Karpas-422 (cell line): ENCODE measurements around the gene BCL7C. TPM values are rescaled to one million over a fixed set of nuclear protein-coding genes. Genes with fewer than 3 reads are reported as not detected.
"Not testable (repeated sequence)": the region's sequence is repeated elsewhere in the genome, so short reads cannot be mapped to it uniquely, and the experiment has no call there.

Experiments
- DNase-seq: peaks from one replicate; pipeline ENCODE4 v3.0.0-alpha.2; 2015
- H2AFZ ChIP-seq: fragments of 200-600 bp; sonication (generic); 2 replicates; pipeline ENCODE4 v1.6.1; 2014; ENCODE audit warnings: antibody characterized with exemption, low read length, mixed read lengths
- H3K27ac ChIP-seq: fragments of 200-600 bp; sonication (generic); 2 replicates; pipeline ENCODE4 v1.5.1; 2014; ENCODE audit warnings: mild to moderate bottlenecking, low read length, moderate library complexity
- H3K27me3 ChIP-seq: fragments of 200-600 bp; sonication (generic); 2 replicates; pipeline ENCODE4 v1.6.1; 2014; ENCODE audit warnings: low read length, mixed read lengths
- H3K36me3 ChIP-seq: fragments of 200-600 bp; sonication (generic); 2 replicates; pipeline ENCODE4 v1.6.1; 2014; ENCODE audit warnings: low read length, mixed read lengths; ENCODE audit not compliant: insufficient read depth
- H3K4me1 ChIP-seq: fragments of 200-600 bp; sonication (generic); 2 replicates; pipeline ENCODE4 v1.6.1; 2014; ENCODE audit warnings: mild to moderate bottlenecking, low read length, mixed read lengths
- H3K4me2 ChIP-seq: fragments of 200-600 bp; sonication (generic); 2 replicates; pipeline ENCODE4 v1.6.1; 2014; ENCODE audit warnings: low read length, low read depth, mild to moderate bottlenecking; ENCODE audit not compliant: poor library complexity, severe bottlenecking
- H3K4me3 ChIP-seq: fragments of 200-600 bp; sonication (generic); 2 replicates; pipeline ENCODE4 v1.5.1; 2014; ENCODE audit warnings: mild to moderate bottlenecking, antibody characterized with exemption, low read length, mixed read lengths
- H3K79me2 ChIP-seq: fragments of 200-600 bp; sonication (generic); 2 replicates; pipeline ENCODE4 v1.6.1; 2014; ENCODE audit warnings: mild to moderate bottlenecking, low read length, mixed read lengths
- H3K9ac ChIP-seq: fragments of 200-600 bp; sonication (generic); 2 replicates; pipeline ENCODE4 v1.6.0; 2014; ENCODE audit warnings: low read length
- H3K9me2 ChIP-seq: fragments of 200-600 bp; sonication (generic), shearing (Covaris generic); replicated peaks from 2 replicates; pipeline ENCODE4 v1.6.0; 2014; ENCODE audit warnings: mild to moderate bottlenecking, low read length, moderate library complexity; ENCODE audit not compliant: insufficient read depth
- H3K9me3 ChIP-seq: fragments of 300-700, 200-600 bp; sonication (generic); 2 replicates; pipeline ENCODE4 v1.6.1; 2014; ENCODE audit warnings: low read length, mixed read lengths
- H4K20me1 ChIP-seq: fragments of 200-600 bp; sonication (generic); 2 replicates; pipeline ENCODE4 v1.6.1; 2014; ENCODE audit warnings: mild to moderate bottlenecking, antibody characterized with exemption, low read length, low read depth; ENCODE audit not compliant: insufficient read depth
- total RNA-seq: library from RNA; depleted of rRNA; stranded (reverse); fragments of >200 nt; shearing (Covaris generic); gene quantifications from 2 replicates; pipeline ENCODE4 v1.2.3, GENCODE V29; 2014; ENCODE audit warnings: low replicate concordance; rRNA removed

BCL7C gene
- 27.4 and 59.7 TPM in 2 replicates for total RNA-seq

DNA sequence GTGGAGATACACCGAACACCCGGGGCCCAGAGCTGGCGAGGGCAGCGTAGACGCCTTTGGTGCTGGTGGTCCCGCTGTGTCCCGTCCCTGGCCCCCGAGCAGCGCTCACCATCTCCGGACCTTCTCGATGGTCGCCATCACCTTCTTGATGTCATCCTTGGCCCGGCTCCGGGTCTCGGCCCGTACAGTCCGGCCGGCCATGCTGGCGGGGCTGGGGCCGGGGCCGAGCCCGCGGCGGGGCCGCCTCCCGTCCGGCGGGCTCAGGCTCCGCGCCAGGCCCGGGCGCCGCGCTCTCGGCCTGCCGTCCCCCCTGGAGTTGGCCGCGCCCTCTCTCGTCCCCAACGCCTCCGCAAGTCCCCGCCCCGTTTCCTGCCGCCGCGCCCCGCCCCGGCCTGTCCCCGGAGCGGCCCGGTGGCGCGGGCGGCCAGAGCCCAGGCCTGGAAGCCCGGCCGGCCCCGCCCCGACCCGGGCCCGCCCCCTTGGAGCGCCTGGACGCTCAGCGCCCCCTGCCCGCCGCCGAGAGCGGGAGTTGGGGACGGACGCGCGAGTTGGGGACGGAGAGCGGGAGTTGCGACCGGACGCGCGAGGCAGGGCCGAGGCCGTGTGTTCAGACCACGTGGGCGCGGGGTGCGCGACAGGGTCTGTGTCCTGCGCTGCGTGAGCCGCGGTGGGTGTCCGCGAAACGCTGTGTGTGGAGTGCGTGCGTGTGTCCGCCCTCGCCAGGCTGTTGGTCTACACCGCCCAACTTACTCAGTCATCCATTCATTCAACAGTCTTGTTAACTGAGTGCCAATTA, at the start of gene BCL7C:
Gene BCL7C (minus strand): TSS at position 334 of the 796 bp plus-strand sequence. CDS start 133 bp downstream, at position 201.
- DNase-seq, result peak; percentile 96
- Histone ChIP-seq H2AFZ (peak within 1 kb of the TSS; percentile 22; the same call in 1 of the 2 replicates), H3K4me2 (peak within 1 kb of the TSS; percentile 75), H3K27me3 (no peaks in the 10 kb centered on the region), H3K79me2 (peaks cover 12% of the 10 kb centered on the region), H4K20me1 (no peaks in the 10 kb centered on the region), H3K9me2 (no peaks in the 10 kb centered on the region), H3K36me3 (no peaks in the 10 kb centered on the region), H3K9ac (peak within 1 kb of the TSS; percentile 94), H3K4me1 (peaks cover 47% of the 10 kb centered on the region), H3K27ac (peak within 1 kb of the TSS; percentile 71), H3K4me3 (peak within 1 kb of the TSS; percentile 77), H3K9me3 (no peaks in the 10 kb centered on the region)

DNA sequence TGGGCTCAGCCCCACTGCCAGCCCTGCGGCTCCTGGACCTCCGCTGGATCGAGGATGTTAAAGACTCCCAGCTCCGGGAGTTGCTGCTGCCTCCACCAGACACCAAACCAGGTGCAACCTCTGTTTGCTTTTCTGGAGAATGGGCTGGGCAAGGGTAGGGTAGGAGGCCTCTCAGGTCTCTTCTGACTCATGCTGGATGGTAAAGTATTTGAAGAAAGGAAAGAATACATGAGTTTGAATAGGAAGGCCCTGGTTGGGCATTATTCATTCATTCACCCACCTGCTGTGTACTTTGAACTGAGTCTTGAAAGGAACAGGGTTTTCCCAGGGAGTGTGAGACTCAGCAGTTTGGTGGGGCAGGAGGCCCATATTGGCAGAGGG, 48.5 kb upstream of the BCL7C start:
- H3K27me3 ChIP-seq, result no peaks in the 10 kb centered on the region
- no peak overlapping the region for H2AFZ ChIP-seq
- H3K4me2 ChIP-seq, result no peak overlapping the region
- H4K20me1 ChIP-seq, result no peaks in the 10 kb centered on the region
- H3K9me2 ChIP-seq, result no peaks in the 10 kb centered on the region
- H3K4me3 ChIP-seq, result no peak overlapping the region
- H3K9ac ChIP-seq, result no peak overlapping the region
- no peak overlapping the region for H3K27ac ChIP-seq
- peaks cover 9% of the 10 kb centered on the region for H3K4me1 ChIP-seq
- no peaks in the 10 kb centered on the region; the same call in 1 of the 2 replicates for H3K79me2 ChIP-seq
- no peak for DNase-seq
- no peaks in the 10 kb centered on the region for H3K9me3 ChIP-seq
- H3K36me3 ChIP-seq, result peaks cover 16% of the 10 kb centered on the region

- H3K4me3 ChIP-seq, result no peak overlapping the region
- no peaks in the 10 kb centered on the region for H3K9me2 ChIP-seq
- peak; percentile 90 for DNase-seq
- H3K36me3 ChIP-seq, result peaks cover 16% of the 10 kb centered on the region
- H3K9me3 ChIP-seq, result no peaks in the 10 kb centered on the region
- H3K4me1 ChIP-seq, result peaks cover 9% of the 10 kb centered on the region
- H3K27ac ChIP-seq, result no peak overlapping the region
- H2AFZ ChIP-seq, result no peak overlapping the region; the same call in 1 of the 2 replicates
- H3K4me2 ChIP-seq, result no peak overlapping the region
- H3K27me3 ChIP-seq, result no peaks in the 10 kb centered on the region
- H3K9ac ChIP-seq, result peak overlapping the region; percentile 37; the same call in 1 of the 2 replicates
- no peaks in the 10 kb centered on the region; the same call in 1 of the 2 replicates for H3K79me2 ChIP-seq
- H4K20me1 ChIP-seq, result no peaks in the 10 kb centered on the region
Observed at GRCh38 chr16:30941600-30942425, 47.9 kb upstream of the BCL7C start.

DNA sequence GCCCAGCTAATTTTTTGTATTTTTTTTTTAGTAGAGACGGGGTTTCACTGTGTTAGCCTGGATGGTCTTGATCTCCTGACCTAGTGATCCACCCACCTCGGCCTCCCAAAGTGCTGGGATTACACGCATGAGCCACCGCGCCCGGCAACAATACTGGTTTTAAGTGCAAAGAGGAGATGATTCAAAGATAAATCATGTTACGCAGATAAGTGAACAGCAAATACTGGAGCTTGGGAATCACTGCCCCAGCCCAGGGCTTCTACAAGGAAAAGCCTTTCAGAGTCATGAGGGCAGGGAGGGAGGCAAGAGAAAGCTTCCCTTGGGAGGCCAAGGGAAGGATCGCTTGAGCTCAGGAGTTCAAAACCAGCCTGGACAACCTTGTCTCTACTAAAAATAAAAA, 45.7 kb upstream of the BCL7C start:
- not testable (repeated sequence) for DNase-seq, H2AFZ ChIP-seq, H3K9me3 ChIP-seq, H3K4me1 ChIP-seq, H3K27me3 ChIP-seq, H3K27ac ChIP-seq, H3K9me2 ChIP-seq, H3K79me2 ChIP-seq, H3K4me3 ChIP-seq, H4K20me1 ChIP-seq, H3K4me2 ChIP-seq, H3K9ac ChIP-seq
- peaks cover 16% of the 10 kb centered on the region for H3K36me3 ChIP-seq

DNA sequence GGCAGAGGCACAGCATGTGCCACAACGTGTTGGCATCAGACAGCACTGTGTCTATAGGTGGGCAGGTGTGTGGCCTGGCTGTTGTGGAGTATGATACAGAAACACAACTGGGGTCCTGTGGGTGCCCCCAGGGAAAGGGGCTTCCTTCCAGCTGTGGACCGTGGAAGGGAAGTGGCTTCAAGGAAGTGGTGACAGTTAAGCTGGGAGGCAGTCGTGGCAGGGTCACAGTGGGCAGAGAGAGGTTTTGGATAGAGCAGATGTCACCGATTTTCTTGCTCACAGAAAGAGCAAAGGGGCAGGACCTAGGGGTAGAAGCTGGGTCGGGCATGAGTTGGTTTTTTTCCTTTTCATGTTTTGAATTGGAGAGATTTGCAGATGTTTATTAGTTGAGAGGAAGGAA, 43.8 kb upstream of the BCL7C start:
- H3K9me3 ChIP-seq, result no peaks in the 10 kb centered on the region
- H3K27ac ChIP-seq, result no peak overlapping the region
- no peak overlapping the region for H2AFZ ChIP-seq
- H3K79me2 ChIP-seq, result no peaks in the 10 kb centered on the region; the same call in 1 of the 2 replicates
- no peak overlapping the region for H3K4me3 ChIP-seq
- peaks cover 5% of the 10 kb centered on the region; the same call in 1 of the 2 replicates for H3K36me3 ChIP-seq
- H3K4me2 ChIP-seq, result no peak overlapping the region
- H3K9me2 ChIP-seq, result no peaks in the 10 kb centered on the region
- no peak for DNase-seq
- no peak overlapping the region for H3K9ac ChIP-seq
- no peaks in the 10 kb centered on the region for H3K27me3 ChIP-seq
- no peaks in the 10 kb centered on the region for H4K20me1 ChIP-seq
- peaks cover 9% of the 10 kb centered on the region for H3K4me1 ChIP-seq

- no peak overlapping the region for H3K4me3 ChIP-seq
- no peak overlapping the region for H3K27ac ChIP-seq
- H2AFZ ChIP-seq, result no peak overlapping the region
- H3K36me3 ChIP-seq, result peaks cover 9% of the 10 kb centered on the region; the same call in 1 of the 2 replicates
- H3K9me3 ChIP-seq, result no peaks in the 10 kb centered on the region
- no peaks in the 10 kb centered on the region for H3K27me3 ChIP-seq
- H4K20me1 ChIP-seq, result no peaks in the 10 kb centered on the region
- H3K9me2 ChIP-seq, result no peaks in the 10 kb centered on the region
- no peaks in the 10 kb centered on the region for H3K4me1 ChIP-seq
- H3K4me2 ChIP-seq, result no peak overlapping the region
- peak; percentile 75 for DNase-seq
- H3K9ac ChIP-seq, result no peak overlapping the region
- no peaks in the 10 kb centered on the region for H3K79me2 ChIP-seq
Observed at GRCh38 chr16:30934827-30935557, 41.1 kb upstream of the BCL7C start.

DNA sequence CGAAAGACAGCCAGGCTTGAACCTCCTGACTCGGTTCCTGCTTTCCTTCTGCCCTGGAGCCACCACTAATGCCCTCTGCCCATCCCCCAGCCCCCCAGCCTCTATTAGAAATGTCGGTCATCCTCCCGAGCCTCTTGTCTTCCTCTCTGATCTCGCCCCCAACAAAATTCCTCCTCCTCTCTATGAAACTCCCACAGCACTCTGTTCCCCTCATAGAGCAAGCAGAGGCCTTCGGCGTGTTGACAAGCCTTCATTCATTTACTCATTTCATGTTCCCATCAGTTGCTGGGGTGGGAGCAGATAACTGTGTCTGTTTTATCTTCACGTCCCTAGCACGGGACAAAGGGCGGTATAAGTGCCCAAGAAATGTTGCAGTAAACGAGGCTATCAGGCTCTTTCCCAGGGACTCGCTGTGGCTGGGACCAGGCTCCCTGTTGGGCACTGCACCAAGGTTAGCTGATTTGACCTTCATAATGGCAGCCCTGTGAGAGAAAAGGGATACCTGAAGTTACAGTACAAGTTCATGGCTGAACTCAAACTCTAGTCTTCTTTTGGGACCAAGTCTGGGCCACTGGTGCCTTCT, 37.3 kb upstream of the BCL7C start:
- H3K79me2 ChIP-seq, result 0 out of 2 replicates have a peak, but pooled peaks cover 3% of the 10 kb centered on the region
- H3K9ac ChIP-seq, result no peak overlapping the region
- H3K27ac ChIP-seq, result no peak overlapping the region

More for the DNA sequence above, 37.3 kb upstream of the BCL7C start:
- DNase-seq, result no peak
- no peak overlapping the region for H3K4me3 ChIP-seq
- no peaks in the 10 kb centered on the region for H3K9me3 ChIP-seq
- no peaks in the 10 kb centered on the region for H4K20me1 ChIP-seq
- no peaks in the 10 kb centered on the region for H3K9me2 ChIP-seq
- no peaks in the 10 kb centered on the region for H3K27me3 ChIP-seq
- H3K36me3 ChIP-seq, result peaks cover 12% of the 10 kb centered on the region; the same call in 1 of the 2 replicates
- H2AFZ ChIP-seq, result no peak overlapping the region
- H3K4me1 ChIP-seq, result peaks cover 3% of the 10 kb centered on the region; the same call in 1 of the 2 replicates
- H3K4me2 ChIP-seq, result no peak overlapping the region
